NOMO-1 treated with dmso at 0.1 percent for 144 hours (cell line): ENCODE data around the gene CIT.
A peak's percentile ranks its signal among the peaks of the same experiment; 100 is the strongest.

Source experiments
- DNase-seq: peaks from one replicate; lab custom pipeline; 2025; ENCODE audit not compliant: unreplicated experiment; lab: John Stamatoyannopoulos, UW

Gene CIT

GRCh38 chr12:119704065-119704747 is 172.9 kb downstream of the CIT start:
- DNase-seq, result no peak

GRCh38 chr12:119700078-119700477 is 177.0 kb downstream of the CIT start:
- no peak for DNase-seq

GRCh38 chr12:119699199-119699760 is 177.8 kb downstream of the CIT start:
- DNase-seq, result no peak

- no peak for DNase-seq
Measured at GRCh38 chr12:119696943-119697342, 180.2 kb downstream of the CIT start.

GRCh38 chr12:119695034-119695433 is 182.1 kb downstream of the CIT start:
- no peak for DNase-seq

- DNase-seq, result no peak
Measured at GRCh38 chr12:119694111-119694510, 183.0 kb downstream of the CIT start.

GRCh38 chr12:119693511-119693910 is 183.6 kb downstream of the CIT start:
- DNase-seq, result no peak

- no peak for DNase-seq
Measured at GRCh38 chr12:119692997-119693396, 184.1 kb downstream of the CIT start.

GRCh38 chr12:119692410-119692809 is 184.7 kb downstream of the CIT start:
- no peak for DNase-seq

- no peak for DNase-seq
Measured at GRCh38 chr12:119691202-119691810, 185.8 kb downstream of the CIT start.

- DNase-seq, result no peak
Measured at GRCh38 chr12:119689935-119690500, 187.1 kb downstream of the CIT start.

GRCh38 chr12:119687879-119688278 is 189.2 kb downstream of the CIT start:
- no peak for DNase-seq

GRCh38 chr12:119687406-119687805 is 189.7 kb downstream of the CIT start:
- DNase-seq, result no peak

- DNase-seq, result no peak
Measured at GRCh38 chr12:119686776-119687175, 190.3 kb downstream of the CIT start.

GRCh38 chr12:119686355-119686754 is 190.8 kb downstream of the CIT start:
- no peak for DNase-seq

GRCh38 chr12:119685375-119685774 is 191.7 kb downstream of the CIT start:
- DNase-seq, result no peak

- DNase-seq, result no peak
Measured at GRCh38 chr12:119684711-119685369, 192.3 kb downstream of the CIT start.

GRCh38 chr12:119683816-119684215 is 193.3 kb downstream of the CIT start:
- no peak for DNase-seq

- no peak for DNase-seq
Measured at GRCh38 chr12:119683413-119683812, 193.7 kb downstream of the CIT start.

- peak; percentile 72 for DNase-seq
Measured at GRCh38 chr12:119682639-119683252, 194.4 kb downstream of the CIT start.
